DMS53 (cell line): ENCODE measurements around the gene C10orf71.
A peak's percentile ranks its signal among the peaks of the same experiment; 100 is the strongest.

Source experiments
- DNase-seq: peaks from one replicate; lab custom pipeline; 2025; lab: John Stamatoyannopoulos, UW

The C10orf71 gene

GRCh38 chr10:49295297-49295696, 3.7 kb upstream of the C10orf71 start:
- no peak for DNase-seq

GRCh38 chr10:49296382-49296781, 2.6 kb upstream of the C10orf71 start:
- no peak for DNase-seq

GRCh38 chr10:49296836-49297235, 2.1 kb upstream of the C10orf71 start:
- DNase-seq, result no peak

- no peak for DNase-seq
These were observed 926 bp upstream of the C10orf71 start for GRCh38 chr10:49297818-49298670.

- peak; percentile 34 for DNase-seq
These were observed 343 bp upstream of the C10orf71 start for GRCh38 chr10:49298671-49298982.

GRCh38 chr10:49299816-49300139, 808 bp downstream of the C10orf71 start:
- DNase-seq, result no peak

- peak; percentile 17 for DNase-seq
These were observed 1.4 kb downstream of the C10orf71 start for GRCh38 chr10:49300140-49300974.

- DNase-seq, result no peak
These were observed 2.3 kb downstream of the C10orf71 start for GRCh38 chr10:49301302-49301701.

GRCh38 chr10:49302088-49302487, 3.1 kb downstream of the C10orf71 start:
- DNase-seq, result no peak

- DNase-seq, result no peak
These were observed 4.7 kb downstream of the C10orf71 start for GRCh38 chr10:49303711-49304110.

GRCh38 chr10:49304137-49304536, 5.2 kb downstream of the C10orf71 start:
- DNase-seq, result no peak

- no peak for DNase-seq
These were observed 9.0 kb downstream of the C10orf71 start for GRCh38 chr10:49307921-49308320.

- no peak for DNase-seq
These were observed 9.9 kb downstream of the C10orf71 start for GRCh38 chr10:49308881-49309280.

- no peak for DNase-seq
These were observed 10.9 kb downstream of the C10orf71 start for GRCh38 chr10:49309691-49310411.

GRCh38 chr10:49310460-49310859, 11.5 kb downstream of the C10orf71 start:
- no peak for DNase-seq

- no peak for DNase-seq
These were observed 12.1 kb downstream of the C10orf71 start for GRCh38 chr10:49310901-49311554.

- no peak for DNase-seq
These were observed 12.7 kb downstream of the C10orf71 start for GRCh38 chr10:49311555-49312236.

- DNase-seq, result no peak
These were observed 13.4 kb downstream of the C10orf71 start for GRCh38 chr10:49312246-49312869.

GRCh38 chr10:49313501-49314070, 14.6 kb downstream of the C10orf71 start:
- no peak for DNase-seq

- no peak for DNase-seq
These were observed 15.8 kb downstream of the C10orf71 start for GRCh38 chr10:49314806-49315205.

- no peak for DNase-seq
These were observed 19.1 kb downstream of the C10orf71 start for GRCh38 chr10:49318028-49318427.
